ENCODE data around the gene ALPK1. TPM values are rescaled to one million over a fixed set of nuclear protein-coding genes. Genes with fewer than 3 reads are reported as not detected.

Gene ALPK1
- total and polyA plus RNA-seq, 4 donors = 2.8 to 14.0 (median 4.7) TPM

GRCh38 chr4:112312610-112313239 lies 15.6 kb downstream of the ALPK1 start:
- Histone ChIP-seq H3K9ac (ENCODE audit: low read depth in 1 of 2, low read length in 2 of 2) (no peak overlapping the region), H3K27ac (ENCODE audit: low read depth in 1 of 2, low read length in 2 of 2) (no peak overlapping the region), H3K27me3 (ENCODE audit: control insufficient read depth in 4 of 4, insufficient read depth in 4 of 4, low read length in 3 of 4) (no peaks in the 10 kb centered on the region), H3K4me3 (ENCODE audit: low read depth in 1 of 3, low read length in 3 of 3) (no peak overlapping the region), H3K36me3 (ENCODE audit: control insufficient read depth in 4 of 4, insufficient read depth in 3 of 4, low read depth in 1 of 4, low read length in 3 of 4) (no peaks in the 10 kb centered on the region), H3K4me1 (ENCODE audit: control insufficient read depth in 4 of 4, insufficient read depth in 4 of 4, low read length in 3 of 4) (no peaks in the 10 kb centered on the region), H3K9me3 (ENCODE audit: control insufficient read depth in 4 of 4, low read length in 3 of 4) (no peaks in the 10 kb centered on the region)
- no peak for TF ChIP-seq TAF1 (conservative IDR thresholded peaks at IDR 0.05)
- no peak for TF ChIP-seq HNF4A (conservative IDR thresholded peaks at IDR 0.05)
- no peak for TF ChIP-seq GABPA (IDR thresholded peaks at IDR 0.05 in 1 of 2, conservative IDR thresholded peaks at IDR 0.05 in 1 of 2)
- no peak for TF ChIP-seq CTCF (IDR thresholded peaks at IDR 0.05; ENCODE audit: low read depth, low read length, missing input control)
- TF ChIP-seq ZBTB33 (IDR thresholded peaks at IDR 0.05) = no peak
- no peak for TF ChIP-seq MAX (IDR thresholded peaks at IDR 0.05)
- no peak for TF ChIP-seq REST (IDR thresholded peaks at IDR 0.05)
- no peak for TF ChIP-seq FOXA1 (IDR thresholded peaks at IDR 0.05)
- no peak for TF ChIP-seq JUND (IDR thresholded peaks at IDR 0.05)
- TF ChIP-seq SP1 (IDR thresholded peaks at IDR 0.05) = no peak
- no peak for TF ChIP-seq YY1 (IDR thresholded peaks at IDR 0.05)
- no peak for TF ChIP-seq ATF3 (IDR thresholded peaks at IDR 0.05)
- no peak for TF ChIP-seq RAD21 (IDR thresholded peaks at IDR 0.05)
- TF ChIP-seq HNF4G (IDR thresholded peaks at IDR 0.05) = no peak
- TF ChIP-seq RXRA (IDR thresholded peaks at IDR 0.05) = no peak
- DNase-seq (ENCODE audit: low spot score) = no peak
- WGBS = 86% methylated on average over 5 of the region's 5 CpGs

- Histone ChIP-seq H3K27me3 (ENCODE audit: control insufficient read depth in 4 of 4, insufficient read depth in 4 of 4, low read length in 3 of 4) (no peaks in the 10 kb centered on the region), H3K4me1 (ENCODE audit: control insufficient read depth in 4 of 4, insufficient read depth in 4 of 4, low read length in 3 of 4) (no peaks in the 10 kb centered on the region), H3K4me3 (ENCODE audit: low read depth in 1 of 3, low read length in 3 of 3) (no peak overlapping the region), H3K27ac (ENCODE audit: low read depth in 1 of 2, low read length in 2 of 2) (no peak overlapping the region), H3K9ac (ENCODE audit: low read depth in 1 of 2, low read length in 2 of 2) (no peak overlapping the region), H3K9me3 (ENCODE audit: control insufficient read depth in 4 of 4, low read length in 3 of 4) (no peaks in the 10 kb centered on the region), H3K36me3 (ENCODE audit: control insufficient read depth in 4 of 4, insufficient read depth in 3 of 4, low read depth in 1 of 4, low read length in 3 of 4) (no peaks in the 10 kb centered on the region)
- 85% methylated on average over 3 of the region's 3 CpGs for WGBS
- TF ChIP-seq RXRA (IDR thresholded peaks at IDR 0.05) = no peak
- TF ChIP-seq YY1 (IDR thresholded peaks at IDR 0.05) = no peak
- TF ChIP-seq MAX (IDR thresholded peaks at IDR 0.05) = peak; percentile 20
- TF ChIP-seq SP1 (IDR thresholded peaks at IDR 0.05) = no peak
- DNase-seq (ENCODE audit: low spot score) = no peak
Observed at GRCh38 chr4:112315446-112315845, 18.3 kb downstream of the ALPK1 start.
